ENCODE results near the gene LRP4.

LRP4 gene

GRCh38 chr11:46953093-46953492, 34.7 kb upstream of the LRP4 start:
- no peaks in the 10 kb centered on the region for H3K27me3 ChIP-seq (replicated peaks; ENCODE audit: insufficient read depth, low read length)
- no peak overlapping the region for H2AFZ ChIP-seq (ENCODE audit: low read length)
- no peaks in the 10 kb centered on the region for H4K20me1 ChIP-seq (ENCODE audit: insufficient read depth, low read length)
- TF ChIP-seq EZH2phosphoT487 (IDR thresholded peaks at IDR 0.05; ENCODE audit: low read length) (no peak), CTCF (IDR thresholded peaks at IDR 0.05; ENCODE audit: low read length) (no peak), EZH2 (optimal IDR thresholded peaks at IDR 0.05; ENCODE audit: low read depth, low read length) (no peak)
- H3K79me2 ChIP-seq (ENCODE audit: low read length), result no peaks in the 10 kb centered on the region
- no peak overlapping the region for H3K4me2 ChIP-seq (ENCODE audit: low read depth, low read length)
- no peaks in the 10 kb centered on the region for H3K36me3 ChIP-seq (replicated peaks; ENCODE audit: insufficient read depth, low read length)
- DNase-seq, result no peak
- no peaks in the 10 kb centered on the region for H3K4me1 ChIP-seq (ENCODE audit: low read length)
- H3F3A ChIP-seq (ENCODE audit: insufficient read depth, low read length), result no peaks in the 10 kb centered on the region
- no peaks in the 10 kb centered on the region for H3K9me3 ChIP-seq (replicated peaks; ENCODE audit: insufficient read depth, low read length)
- no peak overlapping the region for H3K4me3 ChIP-seq (ENCODE audit: low read length)
- H3K9ac ChIP-seq (ENCODE audit: low read length), result no peak overlapping the region
- no peak overlapping the region for H3K27ac ChIP-seq (ENCODE audit: low read length)
- H3K9me2 ChIP-seq (replicated peaks; ENCODE audit: insufficient read depth, low read length), result no peaks in the 10 kb centered on the region

GRCh38 chr11:46952553-46952952, 34.2 kb upstream of the LRP4 start:
- no peak for TF ChIP-seq EZH2 (optimal IDR thresholded peaks at IDR 0.05; ENCODE audit: low read depth, low read length)
- Histone ChIP-seq H4K20me1 (ENCODE audit: insufficient read depth, low read length) (no peaks in the 10 kb centered on the region), H3K27me3 (replicated peaks; ENCODE audit: insufficient read depth, low read length) (no peaks in the 10 kb centered on the region), H3K9me3 (replicated peaks; ENCODE audit: insufficient read depth, low read length) (no peaks in the 10 kb centered on the region), H3K4me3 (ENCODE audit: low read length) (no peak overlapping the region), H3K4me2 (ENCODE audit: low read depth, low read length) (no peak overlapping the region), H3K36me3 (replicated peaks; ENCODE audit: insufficient read depth, low read length) (no peaks in the 10 kb centered on the region), H3K4me1 (ENCODE audit: low read length) (no peaks in the 10 kb centered on the region), H3F3A (ENCODE audit: insufficient read depth, low read length) (no peaks in the 10 kb centered on the region), H3K9me2 (replicated peaks; ENCODE audit: insufficient read depth, low read length) (no peaks in the 10 kb centered on the region), H3K27ac (ENCODE audit: low read length) (no peak overlapping the region), H2AFZ (ENCODE audit: low read length) (no peak overlapping the region), H3K79me2 (ENCODE audit: low read length) (no peaks in the 10 kb centered on the region), H3K9ac (ENCODE audit: low read length) (no peak overlapping the region)
- DNase-seq, result no peak

GRCh38 chr11:46951864-46952263, 33.5 kb upstream of the LRP4 start:
- Histone ChIP-seq H3K4me1 (ENCODE audit: low read length) (no peaks in the 10 kb centered on the region), H3K27me3 (replicated peaks; ENCODE audit: insufficient read depth, low read length) (no peaks in the 10 kb centered on the region), H4K20me1 (ENCODE audit: insufficient read depth, low read length) (no peaks in the 10 kb centered on the region), H3F3A (ENCODE audit: insufficient read depth, low read length) (no peaks in the 10 kb centered on the region), H3K79me2 (ENCODE audit: low read length) (no peaks in the 10 kb centered on the region), H2AFZ (ENCODE audit: low read length) (no peak overlapping the region), H3K9me2 (replicated peaks; ENCODE audit: insufficient read depth, low read length) (no peaks in the 10 kb centered on the region), H3K9ac (ENCODE audit: low read length) (no peak overlapping the region), H3K36me3 (replicated peaks; ENCODE audit: insufficient read depth, low read length) (no peaks in the 10 kb centered on the region), H3K9me3 (replicated peaks; ENCODE audit: insufficient read depth, low read length) (no peaks in the 10 kb centered on the region), H3K4me3 (ENCODE audit: low read length) (no peak overlapping the region), H3K4me2 (ENCODE audit: low read depth, low read length) (no peak overlapping the region), H3K27ac (ENCODE audit: low read length) (no peak overlapping the region)
- TF ChIP-seq CTCF (IDR thresholded peaks at IDR 0.05; ENCODE audit: low read length), result no peak
- TF ChIP-seq EZH2phosphoT487 (IDR thresholded peaks at IDR 0.05; ENCODE audit: low read length), result no peak
- TF ChIP-seq EZH2 (optimal IDR thresholded peaks at IDR 0.05; ENCODE audit: low read depth, low read length), result no peak
- DNase-seq, result no peak

- H3K27ac ChIP-seq (ENCODE audit: low read length), result no peak overlapping the region
- no peaks in the 10 kb centered on the region for H3K36me3 ChIP-seq (replicated peaks; ENCODE audit: insufficient read depth, low read length)
- no peaks in the 10 kb centered on the region for H3F3A ChIP-seq (ENCODE audit: insufficient read depth, low read length)
- H3K9ac ChIP-seq (ENCODE audit: low read length), result no peak overlapping the region
- no peaks in the 10 kb centered on the region for H3K4me1 ChIP-seq (ENCODE audit: low read length)
- H3K9me3 ChIP-seq (replicated peaks; ENCODE audit: insufficient read depth, low read length), result no peaks in the 10 kb centered on the region
- no peaks in the 10 kb centered on the region for H3K27me3 ChIP-seq (replicated peaks; ENCODE audit: insufficient read depth, low read length)
- no peak for TF ChIP-seq EZH2 (optimal IDR thresholded peaks at IDR 0.05; ENCODE audit: low read depth, low read length)
- TF ChIP-seq EZH2phosphoT487 (IDR thresholded peaks at IDR 0.05; ENCODE audit: low read length), result no peak
- no peaks in the 10 kb centered on the region for H3K9me2 ChIP-seq (replicated peaks; ENCODE audit: insufficient read depth, low read length)
- H3K4me2 ChIP-seq (ENCODE audit: low read depth, low read length), result no peak overlapping the region
- no peaks in the 10 kb centered on the region for H3K79me2 ChIP-seq (ENCODE audit: low read length)
- no peak overlapping the region for H3K4me3 ChIP-seq (ENCODE audit: low read length)
- H2AFZ ChIP-seq (ENCODE audit: low read length), result no peak overlapping the region
- DNase-seq, result no peak
- H4K20me1 ChIP-seq (ENCODE audit: insufficient read depth, low read length), result no peaks in the 10 kb centered on the region
Observed at GRCh38 chr11:46949297-46949696, 30.9 kb upstream of the LRP4 start.
